ENCODE data around the gene NELL1.

DNA sequence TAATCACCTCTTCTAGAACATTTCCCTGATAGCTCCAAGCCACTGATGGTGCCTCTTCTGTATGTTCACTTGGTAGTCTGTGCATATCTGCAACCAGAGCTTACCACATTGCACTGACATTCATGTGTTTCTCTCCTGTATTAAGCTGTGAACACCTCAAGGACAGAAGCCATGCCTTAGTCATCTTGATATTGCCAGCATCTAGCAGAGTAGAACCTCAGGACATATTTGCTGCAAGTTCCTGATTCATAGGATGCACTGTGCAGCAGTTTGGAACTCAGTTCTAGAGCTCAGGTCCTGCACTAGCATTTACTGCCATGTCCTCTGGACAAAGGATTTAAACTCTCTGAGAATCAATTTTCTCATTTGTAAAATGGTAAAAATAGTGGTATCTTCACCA is 801.1 kb downstream of the NELL1 start:
- TF ChIP-seq, protein P1, sequence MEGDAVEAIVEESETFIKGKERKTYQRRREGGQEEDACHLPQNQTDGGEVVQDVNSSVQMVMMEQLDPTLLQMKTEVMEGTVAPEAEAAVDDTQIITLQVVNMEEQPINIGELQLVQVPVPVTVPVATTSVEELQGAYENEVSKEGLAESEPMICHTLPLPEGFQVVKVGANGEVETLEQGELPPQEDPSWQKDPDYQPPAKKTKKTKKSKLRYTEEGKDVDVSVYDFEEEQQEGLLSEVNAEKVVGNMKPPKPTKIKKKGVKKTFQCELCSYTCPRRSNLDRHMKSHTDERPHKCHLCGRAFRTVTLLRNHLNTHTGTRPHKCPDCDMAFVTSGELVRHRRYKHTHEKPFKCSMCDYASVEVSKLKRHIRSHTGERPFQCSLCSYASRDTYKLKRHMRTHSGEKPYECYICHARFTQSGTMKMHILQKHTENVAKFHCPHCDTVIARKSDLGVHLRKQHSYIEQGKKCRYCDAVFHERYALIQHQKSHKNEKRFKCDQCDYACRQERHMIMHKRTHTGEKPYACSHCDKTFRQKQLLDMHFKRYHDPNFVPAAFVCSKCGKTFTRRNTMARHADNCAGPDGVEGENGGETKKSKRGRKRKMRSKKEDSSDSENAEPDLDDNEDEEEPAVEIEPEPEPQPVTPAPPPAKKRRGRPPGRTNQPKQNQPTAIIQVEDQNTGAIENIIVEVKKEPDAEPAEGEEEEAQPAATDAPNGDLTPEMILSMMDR (IDR thresholded peaks at IDR 0.05; ENCODE audit: insufficient read depth, low read depth, low read length): no peak
- no peak for TF ChIP-seq EZH2 (IDR thresholded peaks at IDR 0.05; ENCODE audit: insufficient read depth, low read length)

Measured in astrocyte (in vitro differentiated cells and primary cell).